ENCODE data around the gene NRG3.
"Not testable (repeated sequence)": the region's sequence is repeated elsewhere in the genome, so short reads cannot be mapped to it uniquely, and the experiment has no call there.

GRCh38 chr10:82960421-82961060 lies 1085.5 kb downstream of the NRG3 start:
- not testable (repeated sequence) for TF ChIP-seq ZNF274 (IDR thresholded peaks at IDR 0.05; ENCODE audit: low read depth, low read length); YY1 (IDR thresholded peaks at IDR 0.05; ENCODE audit: insufficient read depth, insufficient read length); SUZ12 (IDR thresholded peaks at IDR 0.05; ENCODE audit: extremely low read depth, insufficient read depth, insufficient read length)

Measured in NT2/D1 (cell line).